LHCN-M2 (cell line): ENCODE data around the gene ZC2HC1B. TPM values are rescaled to one million over a fixed set of nuclear protein-coding genes. Genes with fewer than 3 reads are reported as not detected.

Experiments used
- DNase-seq: peaks from one replicate; pipeline ENCODE4 v3.0.0-alpha.2; 2012; ENCODE audit warnings: low read depth
- total RNA-seq: library from RNA; depleted of rRNA; stranded (reverse); fragments of >200 nt; gene quantifications from 2 replicates; pipeline ENCODE4 v1.2.3, GENCODE V29; 2014

The ZC2HC1B gene
- total RNA-seq, 1 experiment from 2014 or later, result not detected

GRCh38 chr6:143961886-143962878 lies 97.9 kb downstream of the ZC2HC1B start:
- DNase-seq, result no peak

GRCh38 chr6:143963158-143963919 lies 99.1 kb downstream of the ZC2HC1B start:
- DNase-seq, result no peak

GRCh38 chr6:143964674-143965081 lies 100.4 kb downstream of the ZC2HC1B start:
- no peak for DNase-seq

- peak; percentile 66 for DNase-seq
Observed at GRCh38 chr6:143965503-143966171, 101.4 kb downstream of the ZC2HC1B start.

GRCh38 chr6:143966312-143966711 lies 102.0 kb downstream of the ZC2HC1B start:
- no peak for DNase-seq

- DNase-seq, result no peak
Observed at GRCh38 chr6:143967706-143968376, 103.6 kb downstream of the ZC2HC1B start.

GRCh38 chr6:143969077-143969476 lies 104.8 kb downstream of the ZC2HC1B start:
- DNase-seq, result no peak

- no peak for DNase-seq
Observed at GRCh38 chr6:143970456-143971218, 106.4 kb downstream of the ZC2HC1B start.

GRCh38 chr6:143971482-143972205 lies 107.4 kb downstream of the ZC2HC1B start:
- DNase-seq, result no peak

GRCh38 chr6:143973097-143973966 lies 109.1 kb downstream of the ZC2HC1B start:
- no peak for DNase-seq

GRCh38 chr6:143974089-143974488 lies 109.8 kb downstream of the ZC2HC1B start:
- no peak for DNase-seq

GRCh38 chr6:143976806-143977349 lies 112.6 kb downstream of the ZC2HC1B start:
- no peak for DNase-seq

- no peak for DNase-seq
Observed at GRCh38 chr6:143980921-143981320, 116.6 kb downstream of the ZC2HC1B start.

- DNase-seq, result no peak
Observed at GRCh38 chr6:143982968-143983367, 118.7 kb downstream of the ZC2HC1B start.

GRCh38 chr6:143984666-143985065 lies 120.4 kb downstream of the ZC2HC1B start:
- DNase-seq, result no peak

GRCh38 chr6:143986463-143987065 lies 122.3 kb downstream of the ZC2HC1B start:
- no peak for DNase-seq
